HG03135 (cell line): Measurements from ENCODE around the gene PCDHA9.
"Not testable (repeated sequence)": the region's sequence is repeated elsewhere in the genome, so short reads cannot be mapped to it uniquely, and the experiment has no call there.

Experiments
- ATAC-seq: cut with Tn5 transposase; IDR thresholded peaks from one replicate; pipeline ENCODE4 v1.9.1; 2021; ENCODE audit warnings: mild to moderate bottlenecking, moderate library complexity; ENCODE audit not compliant: unreplicated experiment

PCDHA9 gene

DNA sequence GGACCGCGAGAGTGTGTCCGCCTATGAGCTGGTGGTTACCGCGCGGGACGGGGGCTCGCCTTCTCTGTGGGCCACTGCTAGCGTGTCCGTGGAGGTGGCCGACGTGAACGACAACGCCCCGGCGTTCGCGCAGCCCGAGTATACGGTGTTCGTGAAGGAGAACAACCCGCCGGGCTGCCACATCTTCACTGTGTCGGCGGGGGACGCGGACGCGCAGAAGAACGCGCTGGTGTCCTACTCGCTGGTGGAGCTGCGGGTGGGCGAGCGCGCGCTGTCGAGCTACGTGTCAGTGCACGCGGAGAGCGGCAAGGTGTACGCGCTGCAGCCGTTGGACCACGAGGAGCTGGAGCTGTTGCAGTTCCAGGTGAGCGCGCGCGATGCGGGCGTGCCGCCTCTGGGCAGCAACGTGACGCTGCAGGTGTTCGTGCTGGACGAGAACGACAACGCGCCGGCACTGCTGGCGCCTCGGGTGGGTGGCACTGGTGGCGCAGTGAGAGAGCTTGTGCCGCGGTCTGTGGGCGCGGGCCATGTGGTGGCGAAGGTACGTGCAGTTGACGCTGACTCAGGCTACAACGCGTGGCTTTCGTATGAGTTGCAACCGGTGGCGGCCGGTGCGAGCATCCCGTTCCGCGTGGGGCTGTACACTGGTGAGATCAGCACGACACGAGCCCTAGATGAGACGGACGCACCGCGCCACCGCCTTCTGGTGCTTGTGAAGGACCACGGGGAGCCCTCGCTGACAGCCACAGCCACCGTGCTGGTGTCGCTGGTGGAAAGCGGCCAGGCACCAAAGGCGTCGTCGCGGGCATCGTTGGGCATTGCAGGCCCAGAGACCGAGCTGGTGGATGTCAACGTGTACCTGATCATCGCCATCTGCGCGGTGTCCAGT lies 12.3 kb upstream of the PCDHA9 start:
- ATAC-seq, result no peak

DNA sequence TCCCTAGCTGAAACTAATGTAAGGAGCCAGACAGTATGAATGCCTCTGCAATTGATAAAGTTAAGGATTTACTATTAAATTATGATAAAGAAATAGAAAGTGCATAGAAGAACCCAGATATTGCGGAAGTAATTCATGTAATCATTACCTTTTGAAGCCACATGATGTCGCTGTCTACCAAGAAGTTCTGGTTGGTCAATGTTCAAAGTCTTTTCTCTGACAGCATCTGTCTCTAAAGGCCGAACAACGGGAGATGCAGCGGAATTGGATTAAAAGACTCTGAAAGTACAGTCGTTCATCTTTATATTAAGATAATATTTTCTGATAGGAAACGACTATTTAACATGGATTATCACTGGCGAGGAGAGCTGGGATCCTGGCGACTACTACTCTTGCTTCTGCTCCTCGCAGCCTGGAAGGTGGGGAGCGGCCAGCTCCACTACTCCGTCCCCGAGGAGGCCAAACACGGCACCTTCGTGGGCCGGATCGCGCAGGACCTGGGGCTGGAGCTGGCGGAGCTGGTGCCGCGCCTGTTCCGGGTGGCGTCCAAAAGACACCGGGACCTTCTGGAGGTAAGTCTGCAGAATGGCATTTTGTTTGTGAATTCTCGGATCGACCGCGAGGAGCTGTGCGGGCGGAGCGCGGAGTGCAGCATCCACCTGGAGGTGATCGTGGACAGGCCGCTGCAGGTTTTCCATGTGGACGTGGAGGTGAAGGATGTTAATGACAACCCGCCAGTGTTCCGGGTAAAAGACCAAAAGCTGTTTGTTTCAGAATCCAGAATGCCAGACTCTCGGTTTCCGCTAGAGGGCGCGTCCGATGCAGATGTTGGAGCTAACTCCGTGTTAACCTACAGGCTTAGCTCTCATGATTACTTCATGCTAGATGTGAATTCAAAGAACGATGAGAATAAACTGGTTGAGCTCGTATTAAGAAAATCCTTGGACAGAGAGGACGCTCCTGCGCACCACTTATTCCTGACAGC lies 6.9 kb upstream of the PCDHA9 start, which contains the start of gene PCDHA8:
TSS of gene PCDHA8 (plus strand) at position 210 of the 985 bp plus-strand sequence. CDS start at position 345, 135 bp downstream.
- ATAC-seq, result no peak

DNA sequence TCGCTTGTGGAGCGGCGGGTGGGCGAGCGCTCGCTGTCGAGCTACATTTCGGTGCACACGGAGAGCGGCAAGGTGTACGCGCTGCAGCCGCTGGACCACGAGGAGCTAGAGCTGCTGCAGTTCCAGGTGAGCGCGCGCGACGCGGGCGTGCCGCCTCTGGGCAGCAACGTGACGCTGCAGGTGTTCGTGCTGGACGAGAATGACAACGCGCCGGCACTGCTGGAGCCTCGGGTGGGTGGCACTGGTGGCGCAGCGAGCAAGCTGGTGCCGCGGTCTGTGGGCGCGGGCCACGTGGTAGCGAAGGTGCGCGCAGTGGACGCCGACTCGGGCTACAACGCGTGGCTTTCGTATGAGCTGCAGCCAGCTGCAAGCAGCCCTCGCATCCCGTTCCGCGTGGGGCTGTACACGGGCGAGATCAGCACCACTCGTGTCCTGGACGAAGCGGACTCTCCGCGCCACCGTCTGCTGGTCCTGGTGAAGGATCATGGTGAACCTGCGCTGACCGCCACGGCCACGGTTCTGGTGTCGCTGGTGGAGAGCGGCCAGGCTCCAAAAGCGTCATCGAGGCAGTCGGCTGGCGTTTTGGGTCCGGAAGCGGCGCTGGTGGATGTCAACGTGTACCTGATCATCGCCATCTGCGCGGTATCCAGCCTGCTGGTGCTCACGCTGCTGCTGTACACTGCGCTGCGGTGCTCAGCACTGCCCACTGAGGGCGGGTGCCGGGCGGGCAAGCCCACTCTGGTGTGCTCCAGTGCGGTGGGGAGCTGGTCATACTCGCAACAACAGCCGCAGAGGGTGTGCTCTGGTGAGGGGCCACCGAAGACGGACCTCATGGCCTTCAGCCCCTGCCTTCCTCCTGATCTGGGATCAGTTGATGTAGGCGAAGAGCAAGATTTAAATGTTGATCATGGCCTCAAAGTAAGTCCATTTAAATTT lies 5.1 kb upstream of the PCDHA9 start:
- ATAC-seq, result no peak

DNA sequence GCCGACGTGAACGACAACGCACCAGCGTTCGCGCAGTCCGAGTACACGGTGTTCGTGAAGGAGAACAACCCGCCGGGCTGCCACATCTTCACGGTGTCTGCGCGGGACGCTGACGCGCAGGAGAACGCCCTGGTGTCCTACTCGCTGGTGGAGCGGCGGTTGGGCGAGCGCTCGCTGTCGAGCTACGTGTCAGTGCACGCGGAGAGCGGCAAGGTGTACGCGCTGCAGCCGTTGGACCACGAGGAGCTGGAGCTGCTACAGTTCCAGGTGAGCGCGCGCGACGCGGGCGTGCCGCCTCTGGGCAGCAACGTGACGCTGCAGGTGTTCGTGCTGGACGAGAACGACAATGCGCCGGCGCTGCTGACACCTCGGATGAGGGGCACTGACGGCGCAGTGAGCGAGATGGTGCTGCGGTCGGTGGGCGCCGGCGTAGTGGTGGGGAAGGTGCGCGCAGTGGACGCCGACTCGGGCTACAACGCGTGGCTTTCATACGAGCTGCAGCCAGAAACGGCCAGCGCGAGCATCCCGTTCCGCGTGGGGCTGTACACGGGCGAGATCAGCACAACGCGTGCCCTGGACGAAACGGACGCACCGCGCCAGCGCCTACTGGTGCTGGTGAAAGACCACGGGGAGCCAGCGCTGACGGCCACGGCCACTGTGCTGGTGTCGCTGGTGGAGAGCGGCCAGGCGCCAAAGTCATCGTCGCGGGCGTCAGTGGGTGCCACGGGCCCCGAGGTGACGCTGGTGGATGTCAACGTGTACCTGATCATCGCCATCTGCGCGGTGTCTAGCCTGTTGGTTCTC lies 1.9 kb downstream of the PCDHA9 start:
- not testable (repeated sequence) for ATAC-seq

DNA sequence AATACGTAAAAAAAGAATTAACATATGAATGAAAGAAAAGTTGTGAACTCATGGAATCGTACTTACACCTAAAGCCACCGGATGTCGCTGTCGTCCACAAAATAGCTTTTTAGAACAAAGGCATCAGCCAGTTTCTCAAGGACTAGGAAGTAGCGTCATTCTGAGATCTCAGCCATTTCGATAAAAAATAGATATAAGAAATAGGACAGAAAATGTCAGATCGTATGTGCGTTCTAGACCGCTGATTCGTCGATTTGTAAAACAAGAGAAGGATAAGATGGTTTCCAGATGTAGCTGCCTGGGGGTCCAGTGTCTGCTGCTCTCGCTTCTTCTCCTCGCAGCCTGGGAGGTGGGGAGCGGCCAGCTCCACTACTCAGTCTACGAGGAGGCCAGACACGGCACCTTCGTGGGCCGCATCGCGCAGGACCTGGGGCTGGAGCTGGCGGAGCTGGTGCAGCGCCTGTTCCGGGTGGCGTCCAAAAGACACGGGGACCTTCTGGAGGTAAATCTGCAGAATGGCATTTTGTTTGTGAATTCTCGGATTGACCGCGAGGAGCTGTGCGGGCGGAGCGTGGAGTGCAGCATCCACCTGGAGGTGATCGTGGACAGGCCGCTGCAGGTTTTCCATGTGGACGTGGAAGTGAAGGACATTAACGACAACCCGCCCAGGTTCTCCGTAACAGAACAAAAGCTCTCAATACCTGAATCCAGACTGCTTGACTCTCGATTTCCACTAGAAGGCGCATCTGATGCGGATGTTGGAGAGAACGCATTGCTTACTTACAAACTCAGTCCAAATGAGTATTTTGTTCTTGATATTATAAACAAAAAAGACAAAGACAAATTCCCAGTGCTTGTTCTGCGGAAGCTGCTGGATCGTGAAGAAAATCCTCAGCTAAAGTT lies 7.8 kb downstream of the PCDHA9 start, which contains the start of gene PCDHA10:
TSS of gene PCDHA10 (plus strand) at position 126 of the 903 bp plus-strand sequence. CDS start at position 278, 152 bp downstream.
- no peak for ATAC-seq

DNA sequence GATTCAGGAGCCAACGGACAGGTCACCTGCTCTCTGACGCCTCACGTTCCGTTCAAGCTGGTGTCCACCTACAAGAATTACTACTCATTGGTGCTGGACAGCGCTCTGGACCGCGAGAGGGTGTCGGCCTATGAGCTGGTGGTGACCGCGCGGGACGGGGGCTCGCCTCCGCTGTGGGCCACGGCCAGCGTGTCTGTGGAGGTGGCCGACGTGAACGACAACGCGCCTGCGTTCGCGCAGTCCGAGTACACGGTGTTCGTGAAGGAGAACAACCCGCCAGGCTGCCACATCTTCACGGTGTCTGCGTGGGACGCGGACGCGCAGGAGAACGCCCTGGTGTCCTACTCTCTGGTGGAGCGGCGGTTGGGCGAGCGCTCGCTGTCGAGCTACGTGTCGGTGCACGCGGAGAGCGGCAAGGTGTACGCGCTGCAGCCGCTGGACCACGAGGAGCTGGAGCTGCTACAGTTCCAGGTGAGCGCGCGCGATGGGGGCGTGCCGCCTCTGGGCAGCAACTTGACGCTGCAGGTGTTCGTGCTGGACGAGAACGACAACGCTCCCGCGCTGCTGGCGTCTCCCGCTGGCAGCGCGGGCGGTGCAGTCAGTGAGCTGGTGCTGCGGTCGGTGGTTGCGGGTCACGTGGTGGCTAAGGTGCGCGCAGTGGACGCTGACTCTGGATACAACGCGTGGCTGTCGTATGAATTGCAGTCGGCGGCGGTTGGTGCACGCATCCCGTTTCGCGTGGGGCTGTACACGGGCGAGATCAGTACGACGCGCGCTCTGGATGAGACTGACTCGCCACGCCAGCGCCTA lies 9.2 kb downstream of the PCDHA9 start:
- no peak for ATAC-seq

DNA sequence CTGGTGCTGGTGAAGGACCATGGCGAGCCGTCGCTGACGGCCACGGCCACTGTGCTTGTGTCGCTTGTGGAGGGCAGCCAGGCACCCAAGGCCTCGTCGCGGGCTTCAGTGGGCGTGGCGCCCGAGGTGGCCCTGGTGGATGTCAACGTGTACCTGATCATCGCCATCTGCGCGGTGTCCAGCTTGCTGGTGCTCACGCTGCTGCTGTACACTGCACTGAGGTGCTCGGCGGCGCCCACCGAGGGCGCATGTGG lies 9.7 kb downstream of the PCDHA9 start:
- ATAC-seq, result no peak

DNA sequence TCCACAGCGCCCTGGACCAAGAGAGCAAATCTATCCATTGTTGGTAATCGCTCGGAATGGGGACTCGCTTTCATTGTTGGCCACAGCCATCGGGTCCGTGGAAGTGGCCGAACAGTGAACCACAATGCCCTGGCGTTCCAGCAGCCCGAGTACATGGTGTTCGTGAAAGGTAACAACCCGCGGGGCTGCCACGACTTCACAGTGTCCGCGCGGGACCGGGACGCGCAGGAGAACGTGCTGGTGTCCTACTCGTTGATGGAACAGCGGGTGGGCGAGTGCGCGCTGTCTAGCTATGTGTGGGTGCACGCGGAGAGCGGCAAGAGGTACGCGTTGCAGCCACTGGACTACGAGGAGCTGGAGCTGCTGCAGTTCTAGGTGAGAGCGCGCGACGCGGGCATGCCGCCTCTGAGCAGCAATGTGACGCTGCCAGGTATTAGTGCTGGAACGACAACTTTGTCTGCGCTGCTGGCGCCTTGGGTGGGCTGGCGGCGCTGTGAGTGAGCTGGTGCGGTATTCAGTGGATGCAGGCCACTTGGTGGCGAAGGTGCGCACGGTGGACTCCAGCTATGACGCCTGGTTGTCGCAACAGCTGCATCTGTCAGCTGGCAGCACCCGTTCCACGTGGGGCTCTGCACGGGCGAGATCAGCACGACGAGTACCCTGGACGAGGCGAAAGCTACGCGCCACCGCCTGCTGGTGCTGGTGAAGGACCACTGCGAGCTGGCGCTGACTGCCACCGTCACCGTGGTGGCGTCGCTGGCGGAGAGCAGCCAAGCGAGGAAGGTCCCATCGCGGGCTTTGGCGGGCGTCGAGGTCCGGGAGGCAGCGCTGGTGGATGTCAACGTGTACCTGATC lies 14.5 kb downstream of the PCDHA9 start:
- ATAC-seq, result no peak

DNA sequence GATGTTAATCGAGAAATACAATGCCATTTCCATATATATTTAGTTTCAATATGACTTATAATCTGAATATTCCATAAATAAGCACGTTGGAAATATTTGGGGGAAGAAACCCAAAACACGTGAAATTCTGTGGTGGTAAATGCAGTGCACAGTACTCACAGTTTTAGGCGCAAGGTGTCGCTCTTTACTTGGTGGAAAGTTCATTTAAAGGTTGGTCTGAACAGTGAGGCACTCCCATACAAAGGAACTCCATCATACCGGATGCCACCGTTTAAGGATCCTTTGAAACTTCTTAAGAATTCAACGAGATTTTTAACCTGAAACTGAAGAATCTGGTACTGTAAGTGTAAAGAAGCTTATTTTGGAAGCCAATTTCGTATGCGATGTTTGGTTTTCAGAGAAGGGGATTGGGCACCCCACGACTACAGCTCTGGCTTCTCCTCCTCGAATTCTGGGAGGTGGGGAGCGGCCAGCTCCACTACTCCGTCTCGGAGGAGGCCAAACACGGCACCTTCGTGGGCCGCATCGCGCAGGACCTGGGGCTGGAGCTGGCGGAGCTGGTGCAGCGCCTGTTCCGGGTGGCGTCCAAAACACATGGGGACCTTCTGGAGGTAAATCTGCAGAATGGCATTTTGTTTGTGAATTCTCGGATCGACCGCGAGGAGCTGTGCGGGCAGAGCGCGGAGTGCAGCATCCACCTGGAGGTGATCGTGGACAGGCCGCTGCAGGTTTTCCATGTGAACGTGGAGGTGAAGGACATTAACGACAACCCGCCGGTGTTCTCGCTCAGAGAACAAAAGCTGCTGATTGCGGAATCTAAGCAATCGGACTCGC lies 20.8 kb downstream of the PCDHA9 start, which contains the start of gene PCDHA11:
TSS of gene PCDHA11 (plus strand) at position 237 of the 834 bp plus-strand sequence. CDS start at position 384, 147 bp downstream.
- ATAC-seq, result no peak

DNA sequence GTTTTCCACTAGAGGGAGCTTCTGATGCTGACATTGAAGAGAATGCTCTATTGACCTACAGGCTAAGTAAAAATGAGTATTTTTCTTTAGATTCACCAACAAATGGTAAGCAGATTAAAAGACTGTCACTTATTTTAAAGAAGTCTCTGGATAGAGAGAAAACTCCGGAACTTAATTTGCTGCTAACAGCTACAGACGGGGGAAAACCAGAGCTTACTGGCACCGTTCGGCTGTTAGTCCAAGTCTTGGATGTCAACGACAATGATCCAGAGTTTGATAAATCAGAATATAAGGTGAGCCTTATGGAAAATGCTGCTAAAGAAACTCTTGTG lies 21.3 kb downstream of the PCDHA9 start:
- ATAC-seq, result no peak

DNA sequence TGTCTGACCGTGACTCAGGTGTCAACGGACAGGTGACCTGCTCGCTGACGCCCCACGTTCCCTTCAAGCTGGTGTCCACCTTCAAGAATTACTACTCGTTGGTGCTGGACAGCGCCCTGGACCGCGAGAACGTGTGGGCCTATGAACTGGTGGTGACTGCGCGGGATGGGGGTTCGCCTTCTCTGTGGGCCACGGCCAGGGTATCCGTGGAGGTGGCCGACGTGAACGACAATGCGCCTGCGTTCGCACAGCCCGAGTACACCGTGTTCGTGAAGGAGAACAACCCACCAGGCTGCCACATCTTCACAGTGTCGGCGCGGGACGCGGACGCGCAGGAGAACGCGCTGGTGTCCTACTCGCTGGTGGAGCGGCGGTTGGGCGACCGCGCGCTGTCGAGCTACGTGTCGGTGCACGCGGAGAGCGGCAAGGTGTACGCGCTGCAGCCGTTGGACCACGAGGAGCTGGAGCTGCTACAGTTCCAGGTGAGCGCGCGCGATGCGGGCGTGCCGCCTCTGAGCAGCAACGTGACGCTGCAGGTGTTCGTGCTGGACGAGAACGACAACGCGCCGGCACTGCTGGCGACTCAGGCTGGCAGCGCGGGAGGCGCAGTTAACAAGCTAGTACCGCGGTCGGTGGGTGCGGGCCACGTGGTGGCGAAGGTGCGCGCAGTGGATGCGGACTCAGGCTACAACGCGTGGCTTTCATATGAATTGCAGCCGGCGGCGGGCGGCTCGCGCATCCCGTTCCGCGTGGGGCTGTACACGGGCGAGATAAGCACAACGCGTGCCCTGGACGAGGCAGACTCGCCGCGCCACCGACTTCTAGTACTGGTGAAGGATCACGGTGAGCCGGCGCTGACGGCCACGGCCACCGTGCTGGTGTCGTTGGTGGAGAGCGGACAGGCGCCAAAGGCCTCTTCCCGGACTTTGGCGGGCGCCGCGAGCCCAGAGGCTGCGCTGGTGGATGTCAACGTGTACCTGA lies 22.3 kb downstream of the PCDHA9 start:
- no peak for ATAC-seq

DNA sequence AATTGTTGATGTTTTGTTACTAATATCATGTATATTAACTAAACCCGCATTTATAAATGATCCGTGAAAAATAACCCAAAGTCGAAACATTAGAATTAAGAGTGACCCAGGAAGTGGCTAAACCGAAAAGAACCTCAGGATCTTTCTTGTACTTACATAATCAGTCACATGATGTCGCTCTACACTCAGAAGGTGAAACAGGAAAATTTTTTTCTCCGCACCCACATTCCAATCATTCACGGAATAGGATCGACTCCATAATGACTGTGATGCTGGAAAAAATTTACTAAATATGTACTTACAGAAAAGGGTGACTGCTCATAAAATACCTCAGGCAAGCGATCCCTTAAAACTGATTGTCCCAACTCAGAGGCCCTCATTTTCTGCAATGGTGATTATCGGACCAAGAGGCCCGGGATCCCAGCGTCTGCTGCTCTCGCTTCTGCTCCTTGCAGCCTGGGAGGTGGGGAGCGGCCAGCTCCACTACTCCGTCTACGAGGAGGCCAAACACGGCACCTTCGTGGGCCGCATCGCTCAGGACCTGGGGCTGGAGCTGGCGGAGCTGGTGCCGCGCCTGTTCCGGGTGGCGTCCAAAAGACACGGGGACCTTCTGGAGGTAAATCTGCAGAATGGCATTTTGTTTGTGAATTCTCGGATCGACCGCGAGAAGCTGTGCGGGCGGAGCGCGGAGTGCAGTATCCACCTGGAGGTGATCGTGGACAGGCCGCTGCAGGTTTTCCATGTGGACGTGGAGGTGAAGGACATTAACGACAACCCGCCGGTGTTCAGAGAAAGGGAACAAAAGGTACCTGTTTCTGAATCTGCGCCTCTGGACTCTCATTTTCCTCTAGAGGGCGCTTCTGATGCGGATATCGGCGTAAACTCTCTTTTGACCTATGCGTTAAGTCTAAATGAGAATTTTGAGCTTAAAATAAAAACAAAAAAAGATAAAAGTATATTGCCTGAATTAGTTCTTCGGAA lies 27.2 kb downstream of the PCDHA9 start, which contains the start of gene PCDHA12:
TSS of gene PCDHA12 (plus strand) at position 224 of the 981 bp plus-strand sequence. CDS start at position 389, 165 bp downstream.
- no peak for ATAC-seq

DNA sequence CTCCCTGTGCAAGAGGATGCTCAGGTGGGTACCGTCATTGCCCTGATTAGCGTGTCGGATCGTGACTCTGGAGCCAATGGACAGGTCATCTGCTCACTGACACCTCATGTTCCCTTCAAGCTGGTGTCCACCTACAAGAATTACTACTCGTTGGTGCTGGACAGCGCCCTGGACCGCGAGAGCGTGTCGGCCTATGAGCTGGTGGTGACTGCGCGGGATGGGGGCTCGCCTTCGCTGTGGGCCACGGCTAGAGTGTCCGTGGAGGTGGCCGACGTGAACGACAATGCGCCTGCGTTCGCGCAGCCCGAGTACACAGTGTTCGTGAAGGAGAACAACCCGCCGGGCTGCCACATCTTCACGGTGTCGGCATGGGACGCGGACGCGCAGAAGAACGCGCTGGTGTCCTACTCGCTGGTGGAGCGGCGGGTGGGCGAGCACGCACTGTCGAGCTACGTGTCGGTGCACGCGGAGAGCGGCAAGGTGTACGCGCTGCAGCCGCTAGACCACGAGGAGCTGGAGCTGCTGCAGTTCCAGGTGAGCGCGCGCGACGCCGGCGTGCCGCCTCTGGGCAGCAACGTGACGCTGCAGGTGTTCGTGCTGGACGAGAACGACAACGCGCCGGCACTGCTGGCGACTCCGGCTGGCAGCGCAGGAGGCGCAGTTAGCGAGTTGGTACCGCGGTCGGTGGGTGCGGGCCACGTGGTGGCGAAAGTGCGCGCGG lies 28.5 kb downstream of the PCDHA9 start:
- ATAC-seq, result not testable (repeated sequence)
